Tibial nerve (tissue), 4 donors: ENCODE results near the gene ZRANB1. TPM values are rescaled to one million over a fixed set of nuclear protein-coding genes. Genes with fewer than 3 reads are reported as not detected.
A peak's percentile ranks its signal among the peaks of the same experiment; 100 is the strongest.

Source experiments
- DNase-seq, 2 donors: peaks; one replicate each; pipeline ENCODE4 v3.0.0-alpha.2; 2019; ENCODE audit warnings: low spot score in 2 of 2
- H3K27ac ChIP-seq, 4 donors: fragments of 200-600 bp; sonication (generic) in 3 of 4; one replicate each; pipeline ENCODE4 v1.5.1; 2017 to 2019; ENCODE audit warnings: mild to moderate bottlenecking in 1 of 4
- H3K27me3 ChIP-seq, 2 donors: fragments of 200-600 bp; sonication (generic) in 1 of 2; one replicate each; pipeline versions ENCODE4 v1.5.1 to v1.6.0; 2017 to 2019
- H3K36me3 ChIP-seq, 3 donors: fragments of 200-600 bp; sonication (generic); one replicate each; pipeline ENCODE4 v1.5.1; 2018 to 2019
- H3K4me1 ChIP-seq, 4 donors: fragments of 200-600 bp; sonication (generic) in 3 of 4; one replicate each; pipeline ENCODE4 v1.5.1; 2017 to 2019
- H3K4me3 ChIP-seq, 4 donors: fragments of 200-600 bp; sonication (generic) in 3 of 4; one replicate each; pipeline ENCODE4 v1.5.1; 2017 to 2019; ENCODE audit warnings: mild to moderate bottlenecking in 1 of 4, moderate library complexity in 1 of 4
- H3K9me3 ChIP-seq, 4 donors: fragments of 200-600 bp; sonication (generic) in 3 of 4; one replicate each; pipeline ENCODE4 v1.5.1; 2017 to 2019
- CTCF ChIP-seq, 5 experiments: fragments of 200-600 bp in 3 of 5; fragments of 450-650 bp in 2 of 5; sonication (generic) in 3 of 5; IDR thresholded peaks; one replicate each; pipeline ENCODE4 v1.5.1; 2016 to 2019; ENCODE audit warnings: antibody characterized with exemption in 5 of 5, mild to moderate bottlenecking in 3 of 5, moderate library complexity in 2 of 5
- EP300 ChIP-seq, 2 donors: sonication (generic); formaldehyde crosslinking; IDR thresholded peaks; one replicate each; pipeline ENCODE4 v1.6.1; 2017; ENCODE audit warnings: antibody characterized with exemption in 2 of 2, mild to moderate bottlenecking in 1 of 2
- POLR2A ChIP-seq, 2 donors: fragments of 450-650 bp; IDR thresholded peaks; one replicate each; pipeline ENCODE4 v1.6.1; 2017; ENCODE audit warnings: antibody characterized with exemption in 2 of 2, mild to moderate bottlenecking in 2 of 2, moderate library complexity in 2 of 2
- WGBS, 2 donors: methylation state at CpG; one replicate each; pipeline ENCODE4 v1.1.5; 2018; 5-methylcytosine and 5-hydroxymethylcytosine counted together
- total RNA-seq, 4 donors: library from RNA; depleted of rRNA; stranded (reverse); fragments of >200 nt; gene quantifications; one replicate each; pipeline ENCODE4 v1.1.0, GENCODE V29; 2016

ZRANB1 gene
- total RNA-seq, 4 donors from 2014 or later = 22.2 to 33.5 (median 24.2) TPM

GRCh38 chr10:125010362-125010761 lies 68.4 kb downstream of the ZRANB1 start:
- H3K27ac ChIP-seq = no peak overlapping the region

GRCh38 chr10:125011171-125011925 lies 69.4 kb downstream of the ZRANB1 start:
- Histone ChIP-seq H3K4me1 (peaks cover 3 to 47% (median 30%) of the 10 kb centered on the region in 4 donors), H3K4me3 (no peak overlapping the region)
- DNase-seq = no peak

More at GRCh38 chr10:125010362-125010761, 68.4 kb downstream of the ZRANB1 start:
- no peak for DNase-seq
- peaks cover 0 to 6% (median 0%) of the 10 kb centered on the region in 3 donors for H3K36me3 ChIP-seq
- H3K4me1 ChIP-seq = peaks cover 3 to 39% (median 20%) of the 10 kb centered on the region in 4 donors
- H3K4me3 ChIP-seq = no peak overlapping the region
- WGBS, 2 donors = 96 to 99% methylated on average over 5 of the region's 5 CpGs
- H3K27me3 ChIP-seq = no peaks in the 10 kb centered on the region
- TF ChIP-seq POLR2A (IDR thresholded peaks at IDR 0.05) = no peak
- no peak for TF ChIP-seq EP300 (IDR thresholded peaks at IDR 0.05)
- TF ChIP-seq CTCF (IDR thresholded peaks at IDR 0.05) = no peak
- H3K9me3 ChIP-seq = no peaks in the 10 kb centered on the region

GRCh38 chr10:125011926-125012705 lies 70.2 kb downstream of the ZRANB1 start:
- H3K4me1 ChIP-seq = peaks cover 3 to 47% (median 33%) of the 10 kb centered on the region in 4 donors
- TF ChIP-seq POLR2A (IDR thresholded peaks at IDR 0.05) (no peak), EP300 (IDR thresholded peaks at IDR 0.05) (peak in 1 of 2 donors; percentile 27)
- no peaks in the 10 kb centered on the region for H3K9me3 ChIP-seq
- DNase-seq = no peak
- H3K27me3 ChIP-seq = no peaks in the 10 kb centered on the region
- no peak overlapping the region for H3K4me3 ChIP-seq
- 83 to 86% methylated on average over 27 of the region's 27 CpGs for WGBS, 2 donors
- no peaks in the 10 kb centered on the region for H3K36me3 ChIP-seq
- peak overlapping the region in 2 of 4 donors; percentile 26 to 39 for H3K27ac ChIP-seq

More at GRCh38 chr10:125011171-125011925, 69.4 kb downstream of the ZRANB1 start:
- Histone ChIP-seq H3K9me3 (no peaks in the 10 kb centered on the region), H3K36me3 (no peaks in the 10 kb centered on the region), H3K27me3 (no peaks in the 10 kb centered on the region), H3K27ac (peak overlapping the region in 2 of 4 donors; percentile 39 to 60)
- no peak for TF ChIP-seq CTCF (IDR thresholded peaks at IDR 0.05)
- no peak for TF ChIP-seq EP300 (IDR thresholded peaks at IDR 0.05)
- TF ChIP-seq POLR2A (IDR thresholded peaks at IDR 0.05) = no peak
- WGBS, 2 donors = 77 to 87% methylated on average over 16 of the region's 16 CpGs

- Histone ChIP-seq H3K36me3 (no peaks in the 10 kb centered on the region), H3K4me3 (no peak overlapping the region), H3K9me3 (no peaks in the 10 kb centered on the region), H3K4me1 (peaks cover 3 to 51% (median 42%) of the 10 kb centered on the region in 4 donors), H3K27me3 (no peaks in the 10 kb centered on the region), H3K27ac (peak overlapping the region in 2 of 4 donors; percentile 18 to 26)
- no peak for DNase-seq
- TF ChIP-seq POLR2A (IDR thresholded peaks at IDR 0.05) (no peak), CTCF (IDR thresholded peaks at IDR 0.05) (no peak), EP300 (IDR thresholded peaks at IDR 0.05) (no peak)
- WGBS, 2 donors = 92 to 93% methylated on average over 11 to 15 of the region's 15 CpGs
Measured at GRCh38 chr10:125012851-125013528, 71.1 kb downstream of the ZRANB1 start.

- Histone ChIP-seq H3K9me3 (no peaks in the 10 kb centered on the region), H3K27ac (no peak overlapping the region), H3K36me3 (no peaks in the 10 kb centered on the region), H3K4me3 (no peak overlapping the region), H3K4me1 (peaks cover 3 to 56% (median 44%) of the 10 kb centered on the region in 4 donors), H3K27me3 (no peaks in the 10 kb centered on the region)
- DNase-seq = no peak
- WGBS, 2 donors = 96% methylated on average over 7 of the region's 7 CpGs
- no peak for TF ChIP-seq POLR2A (IDR thresholded peaks at IDR 0.05)
- TF ChIP-seq CTCF (IDR thresholded peaks at IDR 0.05) = no peak
- no peak for TF ChIP-seq EP300 (IDR thresholded peaks at IDR 0.05)
Measured at GRCh38 chr10:125013529-125013872, 71.6 kb downstream of the ZRANB1 start.
